H7 (cell line): Measurements from ENCODE around the gene ATP2B3. TPM values are rescaled to one million over a fixed set of nuclear protein-coding genes. Genes with fewer than 3 reads are reported as not detected.
"Not testable (repeated sequence)": the region's sequence is repeated elsewhere in the genome, so short reads cannot be mapped to it uniquely, and the experiment has no call there.

ENCODE experiments used
- DNase-seq: peaks from one replicate; pipeline ENCODE4 v3.0.0; 2012
- H3K27me3 ChIP-seq: 2 replicates; pipeline ENCODE4 v1.6.0; 2011; ENCODE audit warnings: mild to moderate bottlenecking, low read length; ENCODE audit not compliant: control insufficient read depth, insufficient read depth
- H3K36me3 ChIP-seq: replicated peaks from 2 replicates; pipeline ENCODE4 v1.5.1; 2011; ENCODE audit warnings: low read length; ENCODE audit not compliant: control insufficient read depth, insufficient read depth
- H3K4me3 ChIP-seq: 2 replicates; pipeline ENCODE4 v1.5.1; 2011; ENCODE audit warnings: low read depth, mild to moderate bottlenecking, control low read depth, low read length, moderate library complexity; ENCODE audit not compliant: insufficient read depth
- total RNA-seq: library from RNA; depleted of rRNA; stranded (reverse); fragments of >200 nt; shearing (Covaris generic); gene quantifications from 2 replicates; pipeline ENCODE4 v1.2.3, GENCODE V29; 2014

ATP2B3 gene
- total RNA-seq, 1 experiment from 2014 or later, result not detected

- Histone ChIP-seq H3K36me3 (no peaks in the 10 kb centered on the region), H3K4me3 (no peak overlapping the region), H3K27me3 (no peaks in the 10 kb centered on the region)
Observed at GRCh38 chrX:153600921-153601320, 83.5 kb downstream of the ATP2B3 start.

GRCh38 chrX:153601511-153602110, 84.2 kb downstream of the ATP2B3 start:
- H3K36me3 ChIP-seq, result no peaks in the 10 kb centered on the region
- H3K4me3 ChIP-seq, result no peak overlapping the region
- no peak for DNase-seq
- H3K27me3 ChIP-seq, result no peaks in the 10 kb centered on the region

More at GRCh38 chrX:153600921-153601320, 83.5 kb downstream of the ATP2B3 start:
- DNase-seq, result no peak

- DNase-seq, result no peak
- Histone ChIP-seq H3K4me3 (no peak overlapping the region), H3K27me3 (no peaks in the 10 kb centered on the region), H3K36me3 (no peaks in the 10 kb centered on the region)
Observed at GRCh38 chrX:153602601-153603000, 85.2 kb downstream of the ATP2B3 start.

GRCh38 chrX:153603131-153603656, 85.8 kb downstream of the ATP2B3 start:
- Histone ChIP-seq H3K36me3 (no peaks in the 10 kb centered on the region), H3K4me3 (no peak overlapping the region), H3K27me3 (no peaks in the 10 kb centered on the region)
- peak; percentile 34 for DNase-seq

GRCh38 chrX:153604666-153605380, 87.4 kb downstream of the ATP2B3 start:
- H3K27me3 ChIP-seq, H3K36me3 ChIP-seq, H3K4me3 ChIP-seq: not testable (repeated sequence)
- DNase-seq, result peak; percentile 16

- no peak for DNase-seq
- Histone ChIP-seq H3K36me3 (no peaks in the 10 kb centered on the region), H3K27me3 (peaks cover 8% of the 10 kb centered on the region), H3K4me3 (no peak overlapping the region)
Observed at GRCh38 chrX:153606503-153606902, 89.1 kb downstream of the ATP2B3 start.

- no peak for DNase-seq
- no peaks in the 10 kb centered on the region for H3K36me3 ChIP-seq
- H3K27me3 ChIP-seq, result peaks cover 8% of the 10 kb centered on the region
- H3K4me3 ChIP-seq, result no peak overlapping the region
Observed at GRCh38 chrX:153608376-153608775, 90.9 kb downstream of the ATP2B3 start.

- Histone ChIP-seq H3K4me3 (no peak overlapping the region), H3K36me3 (no peaks in the 10 kb centered on the region), H3K27me3 (peaks cover 8% of the 10 kb centered on the region)
- no peak for DNase-seq
Observed at GRCh38 chrX:153608806-153609205, 91.4 kb downstream of the ATP2B3 start.

GRCh38 chrX:153609917-153610835, 92.7 kb downstream of the ATP2B3 start:
- no peaks in the 10 kb centered on the region for H3K36me3 ChIP-seq
- DNase-seq, result peak; percentile 87
- H3K27me3 ChIP-seq, result peaks cover 8% of the 10 kb centered on the region
- peak overlapping the region; percentile 21; the same call in 1 of the 2 replicates for H3K4me3 ChIP-seq

GRCh38 chrX:153610836-153611213, 93.4 kb downstream of the ATP2B3 start:
- Histone ChIP-seq H3K4me3 (no peak overlapping the region), H3K27me3 (peaks cover 8% of the 10 kb centered on the region), H3K36me3 (no peaks in the 10 kb centered on the region)
- DNase-seq, result peak; percentile 39

GRCh38 chrX:153611298-153612095, 94.1 kb downstream of the ATP2B3 start:
- H3K27me3 ChIP-seq, result peaks cover 8% of the 10 kb centered on the region
- H3K36me3 ChIP-seq, result no peaks in the 10 kb centered on the region
- no peak overlapping the region for H3K4me3 ChIP-seq
- peak; percentile 30 for DNase-seq

- H3K4me3 ChIP-seq, result no peak overlapping the region
- H3K36me3 ChIP-seq, result no peaks in the 10 kb centered on the region
- no peak for DNase-seq
- peaks cover 10% of the 10 kb centered on the region for H3K27me3 ChIP-seq
Observed at GRCh38 chrX:153612413-153612812, 95.0 kb downstream of the ATP2B3 start.

- Histone ChIP-seq H3K4me3 (no peak overlapping the region), H3K27me3 (peaks cover 7% of the 10 kb centered on the region), H3K36me3 (no peaks in the 10 kb centered on the region)
- DNase-seq, result no peak
Observed at GRCh38 chrX:153614818-153615217, 97.4 kb downstream of the ATP2B3 start.

GRCh38 chrX:153620576-153620975, 103.1 kb downstream of the ATP2B3 start:
- H3K4me3 ChIP-seq, result no peak overlapping the region
- H3K27me3 ChIP-seq, result peaks cover 3% of the 10 kb centered on the region; the same call in 1 of the 2 replicates
- no peaks in the 10 kb centered on the region for H3K36me3 ChIP-seq
- DNase-seq, result no peak
